Right lobe of liver (tissue), 4 donors: ENCODE measurements around the gene CD58.

Source experiments
- CTCF ChIP-seq, 4 donors: fragments of 200-600 bp in 3 of 4; fragments of 450-650 bp in 1 of 4; IDR thresholded peaks; one replicate each; pipeline versions ENCODE4 v1.5.1 to v1.8.0; 2016 to 2022; ENCODE audit warnings: antibody characterized with exemption in 4 of 4, mild to moderate bottlenecking in 2 of 4
- POLR2A ChIP-seq: fragments of 450-650 bp; IDR thresholded peaks from one replicate; pipeline ENCODE4 v1.6.1; 2017; ENCODE audit warnings: antibody characterized with exemption, mild to moderate bottlenecking
- donor health status: DM: no; HTN: no; CAD: no.
- donor health status: DM: no; HTN: no; CAD: no.
- donor health status: DM: no; HTN: yes; CAD: no.

- TF ChIP-seq CTCF (IDR thresholded peaks at IDR 0.05) (no peak), POLR2A (no peak)
These were observed 7.0 kb upstream of the CD58 start for GRCh38 chr1:116577759-116578314.
